ENCODE measurements around the gene VAV1.
"Not testable (repeated sequence)": the region's sequence is repeated elsewhere in the genome, so short reads cannot be mapped to it uniquely, and the experiment has no call there.

VAV1 gene

DNA sequence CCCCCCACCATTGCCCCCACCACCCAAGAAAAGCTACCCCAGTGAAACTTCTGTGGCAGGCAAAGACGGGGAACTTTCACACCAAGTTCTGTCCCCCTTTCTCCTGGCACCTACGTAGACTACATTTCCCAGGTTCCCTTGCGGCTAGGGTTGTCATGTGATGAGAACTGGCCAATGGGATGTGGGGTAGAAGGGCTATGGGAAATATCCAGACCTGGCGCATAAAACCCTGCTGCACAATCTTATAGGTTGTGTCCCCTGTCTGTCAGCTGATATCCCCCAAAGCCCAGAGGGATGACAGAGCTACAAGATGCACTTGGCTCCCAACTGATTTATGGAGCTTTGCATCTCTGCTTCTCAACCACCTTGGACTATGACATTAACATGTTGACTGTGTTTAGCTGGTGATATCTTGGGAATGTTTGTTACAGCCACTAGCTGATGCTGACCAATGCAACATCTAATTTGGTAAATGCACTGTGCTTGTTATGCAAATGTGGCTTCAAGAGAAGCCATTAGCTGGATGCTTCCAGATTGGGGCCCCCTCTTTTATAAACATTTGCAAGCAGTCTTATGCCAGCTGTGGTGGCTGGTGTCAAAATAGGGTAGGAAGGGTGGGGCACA lies 11.3 kb upstream of the VAV1 start:
- H3K9ac ChIP-seq (ENCODE audit: low read depth, low read length), result no peak overlapping the region
- TF ChIP-seq CTCF (IDR thresholded peaks at IDR 0.05; ENCODE audit: borderline replicate concordance, extremely low read depth, low read length, poor library complexity, severe bottlenecking) (no peak), EZH2 (IDR thresholded peaks at IDR 0.05; ENCODE audit: borderline replicate concordance, low read depth, low read length, severe bottlenecking) (no peak)
- H3K36me3 ChIP-seq (ENCODE audit: insufficient read depth, low read length), result no peaks in the 10 kb centered on the region
- no peaks in the 10 kb centered on the region for H3K79me2 ChIP-seq (ENCODE audit: insufficient read depth, low read length)
- H3K4me1 ChIP-seq (ENCODE audit: insufficient read depth, low read length), result no peaks in the 10 kb centered on the region
- peak overlapping the region; percentile 33; the same call in 1 of the 2 replicates for H2AFZ ChIP-seq (ENCODE audit: low read depth, low read length)
- H3K4me3 ChIP-seq (ENCODE audit: low read depth in 1 of 2, low read length in 2 of 2), result no peak overlapping the region
- no peak overlapping the region for H3K4me2 ChIP-seq (ENCODE audit: insufficient read depth, low read length)
- no peaks in the 10 kb centered on the region for H3K9me3 ChIP-seq (ENCODE audit: insufficient read depth, low read length, severe bottlenecking)
- H3K27ac ChIP-seq (ENCODE audit: low read length), result no peak overlapping the region
- ATAC-seq (ENCODE audit: insufficient read depth, low read depth) (peak; percentile 55; the same call in 2 of the 3 replicates), DNase-seq (peak; percentile 53)
- no peaks in the 10 kb centered on the region for H4K20me1 ChIP-seq (ENCODE audit: insufficient read depth, low read length)
- H3K27me3 ChIP-seq (ENCODE audit: insufficient read depth, low read length, poor library complexity), result no peaks in the 10 kb centered on the region

- H4K20me1 ChIP-seq (ENCODE audit: insufficient read depth, low read length); H2AFZ ChIP-seq (ENCODE audit: low read depth, low read length); H3K27me3 ChIP-seq (ENCODE audit: insufficient read depth, low read length, poor library complexity); H3K4me2 ChIP-seq (ENCODE audit: insufficient read depth, low read length); H3K9ac ChIP-seq (ENCODE audit: low read depth, low read length); H3K4me3 ChIP-seq (ENCODE audit: low read depth in 1 of 2, low read length in 2 of 2); H3K27ac ChIP-seq (ENCODE audit: low read length); H3K4me1 ChIP-seq (ENCODE audit: insufficient read depth, low read length); H3K36me3 ChIP-seq (ENCODE audit: insufficient read depth, low read length); ATAC-seq (ENCODE audit: insufficient read depth, low read depth); H3K9me3 ChIP-seq (ENCODE audit: insufficient read depth, low read length, severe bottlenecking); DNase-seq; H3K79me2 ChIP-seq (ENCODE audit: insufficient read depth, low read length): not testable (repeated sequence)
Measured at GRCh38 chr19:6762253-6762797, 10.2 kb upstream of the VAV1 start.

DNA sequence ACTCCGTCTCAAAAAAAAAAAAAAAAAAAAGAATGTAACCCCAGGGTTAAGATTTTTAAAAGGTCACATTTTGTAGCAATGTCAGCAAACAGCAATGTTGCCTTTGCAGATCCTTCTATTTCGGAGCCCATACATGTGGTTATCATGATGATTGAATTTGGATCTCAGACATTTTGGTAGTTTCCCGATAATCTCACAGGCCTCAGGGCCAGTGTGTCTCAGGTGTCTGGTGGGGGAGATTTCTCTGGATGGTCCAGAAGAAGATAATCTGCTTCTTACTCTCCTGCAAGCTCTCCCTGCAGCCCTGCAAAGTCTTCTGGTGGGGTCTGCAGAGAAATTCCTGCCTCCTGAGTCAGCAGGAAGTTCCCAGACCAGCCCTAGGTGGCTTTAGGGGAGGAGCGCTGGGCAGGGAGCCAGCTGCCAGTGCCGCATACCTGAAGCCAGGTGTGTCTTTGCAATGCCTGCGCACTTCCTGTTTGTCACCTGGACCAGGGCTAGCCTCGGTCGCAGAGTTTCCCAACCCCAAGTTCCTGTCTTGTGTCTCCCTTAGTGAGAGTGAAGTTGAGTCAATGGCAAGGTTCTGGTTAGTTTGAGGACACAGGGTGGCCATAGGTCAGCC lies 6.7 kb upstream of the VAV1 start:
- Histone ChIP-seq H3K27ac (ENCODE audit: low read length) (no peak overlapping the region), H3K36me3 (ENCODE audit: insufficient read depth, low read length) (no peaks in the 10 kb centered on the region), H3K27me3 (ENCODE audit: insufficient read depth, low read length, poor library complexity) (no peaks in the 10 kb centered on the region), H3K4me1 (ENCODE audit: insufficient read depth, low read length) (peaks cover 12% of the 10 kb centered on the region), H2AFZ (ENCODE audit: low read depth, low read length) (no peak overlapping the region), H3K4me2 (ENCODE audit: insufficient read depth, low read length) (no peak overlapping the region), H3K79me2 (ENCODE audit: insufficient read depth, low read length) (no peaks in the 10 kb centered on the region), H3K4me3 (ENCODE audit: low read depth in 1 of 2, low read length in 2 of 2) (no peak overlapping the region), H4K20me1 (ENCODE audit: insufficient read depth, low read length) (no peaks in the 10 kb centered on the region), H3K9ac (ENCODE audit: low read depth, low read length) (no peak overlapping the region), H3K9me3 (ENCODE audit: insufficient read depth, low read length, severe bottlenecking) (no peaks in the 10 kb centered on the region)
- TF ChIP-seq EZH2 (IDR thresholded peaks at IDR 0.05; ENCODE audit: borderline replicate concordance, low read depth, low read length, severe bottlenecking) (no peak), CTCF (IDR thresholded peaks at IDR 0.05; ENCODE audit: borderline replicate concordance, extremely low read depth, low read length, poor library complexity, severe bottlenecking) (no peak)
- ATAC-seq (ENCODE audit: insufficient read depth, low read depth) (no peak), DNase-seq (no peak)

DNA sequence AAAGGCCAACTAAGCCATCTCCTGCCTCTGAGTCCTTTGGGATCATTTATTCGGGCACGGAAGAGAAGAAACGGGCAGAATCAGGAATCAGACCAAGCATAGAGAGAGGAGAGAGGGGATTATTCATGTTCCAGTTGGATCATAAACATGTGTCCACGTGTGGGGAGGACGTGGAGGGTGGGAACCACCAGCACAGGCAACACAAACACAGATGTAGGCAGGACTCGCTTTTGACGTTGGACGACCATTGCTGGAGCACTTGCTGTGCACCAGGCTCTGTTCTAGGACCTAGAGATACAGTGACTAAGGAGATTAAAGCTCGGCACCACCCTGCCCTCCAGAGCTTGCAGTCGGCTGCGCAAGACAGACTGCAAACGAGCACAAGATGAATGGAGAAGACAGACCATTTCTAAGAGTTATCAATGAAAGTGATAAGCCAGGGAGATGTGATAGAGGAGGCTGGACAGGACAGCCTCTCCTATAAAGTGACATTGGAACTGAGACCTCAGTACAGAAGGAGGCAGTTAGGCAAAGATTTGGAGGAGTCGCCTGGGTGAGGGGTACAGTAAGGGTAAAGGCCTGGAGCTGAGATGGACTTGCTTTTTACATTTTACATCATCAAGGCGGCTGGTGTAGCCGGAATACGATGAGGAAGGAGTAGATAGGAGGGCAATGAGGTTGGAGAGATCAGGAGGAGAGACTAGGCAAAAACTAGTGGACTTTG lies 6.0 kb upstream of the VAV1 start:
- peak overlapping the region; percentile 77; the same call in 1 of the 2 replicates for H2AFZ ChIP-seq (ENCODE audit: low read depth, low read length)
- H3K79me2 ChIP-seq (ENCODE audit: insufficient read depth, low read length), result no peaks in the 10 kb centered on the region
- 0 out of 2 replicates have a peak overlapping the region, but pooled peaks have one; percentile 16 for H3K9ac ChIP-seq (ENCODE audit: low read depth, low read length)
- peak overlapping the region; percentile 58; the same call in 1 of the 2 replicates for H3K4me2 ChIP-seq (ENCODE audit: insufficient read depth, low read length)
- no peaks in the 10 kb centered on the region for H3K27me3 ChIP-seq (ENCODE audit: insufficient read depth, low read length, poor library complexity)
- TF ChIP-seq CTCF (IDR thresholded peaks at IDR 0.05; ENCODE audit: borderline replicate concordance, extremely low read depth, low read length, poor library complexity, severe bottlenecking) (no peak), EZH2 (IDR thresholded peaks at IDR 0.05; ENCODE audit: borderline replicate concordance, low read depth, low read length, severe bottlenecking) (no peak)
- no peaks in the 10 kb centered on the region for H3K9me3 ChIP-seq (ENCODE audit: insufficient read depth, low read length, severe bottlenecking)
- H3K36me3 ChIP-seq (ENCODE audit: insufficient read depth, low read length), result no peaks in the 10 kb centered on the region
- peak overlapping the region in 1 of 2 experiments; percentile 38; a peak in 1 of 4 replicates for H3K4me3 ChIP-seq (ENCODE audit: low read depth in 1 of 2, low read length in 2 of 2)
- H3K27ac ChIP-seq (ENCODE audit: low read length), result no peak overlapping the region
- DNase-seq (no peak), ATAC-seq (ENCODE audit: insufficient read depth, low read depth) (no peak)
- H4K20me1 ChIP-seq (ENCODE audit: insufficient read depth, low read length), result no peaks in the 10 kb centered on the region
- H3K4me1 ChIP-seq (ENCODE audit: insufficient read depth, low read length), result peaks cover 12% of the 10 kb centered on the region

Data from DND-41 (cell line).